Measurements from ENCODE around the gene CMTM5.

Gene CMTM5

DNA sequence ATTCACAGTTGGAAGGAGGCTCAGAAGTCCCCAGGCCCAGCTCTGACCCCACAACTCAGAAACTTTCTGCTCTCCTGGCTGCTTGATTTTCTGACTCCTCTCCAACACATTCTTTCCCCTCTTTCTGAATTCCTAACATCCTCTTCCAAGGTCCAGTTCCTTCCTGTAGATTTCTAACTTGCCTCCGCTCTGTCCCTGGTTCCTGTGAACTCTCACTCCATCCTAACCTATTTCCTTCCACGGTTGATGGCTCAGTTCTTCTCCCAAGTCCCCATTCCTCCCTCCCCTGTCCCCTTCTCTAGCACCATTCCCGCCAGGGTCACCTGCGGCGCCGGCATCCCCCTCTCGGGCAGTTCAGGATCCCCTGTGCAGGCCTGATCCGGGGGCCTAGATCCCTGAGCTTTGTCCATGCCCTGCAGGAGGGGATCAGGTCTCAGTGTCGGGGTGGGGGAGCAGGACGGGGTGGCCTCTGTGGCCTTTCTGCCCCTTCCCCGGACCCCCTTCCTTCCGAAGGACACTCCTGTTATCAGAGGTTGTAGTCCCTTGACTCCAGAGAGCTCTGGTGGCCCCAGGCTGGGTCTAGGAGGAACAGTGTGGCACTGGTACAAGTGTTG lies 18.2 kb upstream of the CMTM5 start:
- no peak for DNase-seq

DNA sequence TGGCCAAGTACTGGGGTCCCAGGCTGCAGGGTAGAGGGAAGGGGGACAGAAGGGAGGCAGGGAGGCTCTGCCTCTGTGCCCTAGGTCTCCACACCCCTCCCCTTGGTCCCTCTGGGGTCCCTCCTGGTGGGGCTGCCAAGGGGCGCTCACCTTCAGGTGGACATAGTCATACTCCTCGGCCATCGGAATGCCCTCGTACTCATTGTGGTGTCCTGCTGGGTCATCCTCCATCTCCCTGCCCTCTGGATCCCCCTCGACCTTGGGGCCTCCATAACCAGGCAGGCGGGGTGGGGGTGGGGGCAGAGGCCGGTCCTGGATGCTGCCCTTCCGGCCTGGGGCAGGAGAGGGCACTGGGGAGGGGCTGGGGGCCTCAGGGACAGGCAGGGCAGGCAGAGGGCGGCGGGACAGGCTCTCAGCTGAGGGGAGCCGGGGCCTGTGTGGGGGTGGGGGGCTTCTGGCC lies 17.6 kb upstream of the CMTM5 start:
- no peak for DNase-seq

- DNase-seq, result no peak
Measured at GRCh38 chr14:23359722-23360447, 17.0 kb upstream of the CMTM5 start.

- no peak for DNase-seq
Measured at GRCh38 chr14:23360496-23360895, 16.4 kb upstream of the CMTM5 start.

DNA sequence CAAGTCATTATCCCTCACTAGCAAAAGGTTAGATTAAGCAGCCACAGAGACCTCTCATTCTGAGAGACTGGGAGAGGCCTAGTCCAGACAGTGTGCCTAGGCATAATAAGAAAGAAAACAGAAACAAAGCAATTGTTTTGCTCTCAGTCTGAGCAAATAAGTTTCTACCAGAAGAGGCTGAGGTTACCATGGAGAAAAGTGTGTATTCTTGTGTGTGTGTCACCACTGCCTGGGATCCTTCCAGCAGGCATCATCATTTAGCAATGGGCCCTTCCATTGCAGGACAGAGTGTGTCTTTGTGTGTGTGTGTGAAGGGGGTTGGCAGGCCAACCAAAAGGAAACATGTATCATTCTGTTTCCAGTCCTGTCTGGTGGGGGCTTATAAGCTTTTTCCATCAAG lies 15.5 kb upstream of the CMTM5 start:
- no peak for DNase-seq

- no peak for DNase-seq
Measured at GRCh38 chr14:23361763-23362162, 15.1 kb upstream of the CMTM5 start.

- no peak for DNase-seq
Measured at GRCh38 chr14:23362200-23362599, 14.6 kb upstream of the CMTM5 start.

GRCh38 chr14:23364164-23365035 lies 12.4 kb upstream of the CMTM5 start:
- DNase-seq, result no peak

DNA sequence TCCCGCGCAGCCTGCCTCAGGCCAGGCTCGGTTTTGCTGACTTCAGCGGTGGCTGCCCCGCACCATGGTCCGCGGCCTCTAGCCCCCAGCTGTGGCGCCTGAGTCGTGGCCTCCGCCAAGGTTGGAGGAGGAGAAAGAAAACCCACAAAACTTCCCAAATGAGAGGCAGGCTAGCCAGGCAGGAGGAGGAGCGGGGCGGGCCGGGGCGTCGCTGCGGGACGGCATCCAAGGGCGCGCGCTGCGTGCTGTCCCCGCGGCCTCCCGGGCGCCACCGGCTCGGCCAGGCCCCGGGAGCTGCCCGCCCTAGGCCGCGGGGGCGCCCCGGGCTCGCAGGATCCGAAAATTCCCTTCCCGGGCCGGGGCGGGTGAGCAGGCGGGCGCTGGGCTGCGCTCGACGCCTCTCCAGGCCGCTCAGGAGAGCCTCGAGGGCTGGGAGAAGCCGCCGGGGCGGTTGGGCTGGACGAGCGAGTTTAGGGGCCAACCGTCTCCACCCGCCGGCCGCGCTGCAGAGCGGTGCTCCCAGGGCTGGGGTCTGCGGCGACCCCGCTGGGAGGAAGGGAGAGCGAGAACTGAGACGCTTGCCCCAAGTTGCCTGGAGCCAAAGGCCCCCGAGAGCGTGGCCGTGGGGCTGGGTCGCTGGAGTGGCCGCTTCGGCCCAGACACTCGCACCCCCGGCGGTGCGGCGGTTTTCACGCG lies 11.7 kb upstream of the CMTM5 start, which contains the start of gene EFS:
Gene EFS, minus strand, starts transcription at position 137 of the 696 bp plus-strand sequence. CDS start 147 bp downstream, outside the sequence.
- DNase-seq, result no peak

DNA sequence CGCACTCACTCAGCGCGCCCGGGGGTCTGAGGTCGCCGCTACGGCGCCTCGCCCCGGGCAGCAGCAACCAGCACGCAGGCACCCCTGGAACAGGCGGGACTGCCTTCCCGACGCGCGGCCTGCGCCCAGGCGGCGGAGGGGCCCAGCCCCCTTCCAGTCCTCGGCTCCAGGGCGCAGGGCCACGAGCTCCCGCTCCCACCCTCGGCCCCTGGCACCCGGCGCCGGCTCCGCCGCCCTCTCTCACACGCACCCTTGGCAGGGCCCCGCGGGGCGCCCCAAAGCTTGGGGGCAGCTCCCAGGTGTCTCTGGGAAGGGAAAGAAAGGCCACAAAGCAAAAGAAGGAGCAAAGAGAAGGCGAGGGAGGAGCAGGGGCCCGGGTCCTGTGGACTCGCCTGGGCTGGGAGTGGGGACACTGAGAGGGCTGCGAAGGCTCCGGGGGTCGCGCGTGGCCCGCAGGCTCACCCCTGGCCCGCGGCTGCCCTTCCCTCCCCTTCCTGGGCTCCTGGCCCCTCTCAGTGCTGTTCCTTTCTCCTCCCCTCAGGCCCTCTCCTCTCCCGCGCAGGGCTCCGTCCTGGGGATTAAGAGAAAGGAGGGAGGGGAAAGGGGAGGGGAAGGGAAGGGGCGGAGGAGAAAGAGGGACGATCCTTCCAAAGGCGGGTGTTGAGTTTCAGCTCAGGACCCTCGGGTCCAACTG lies 11.0 kb upstream of the CMTM5 start:
- no peak for DNase-seq

DNA sequence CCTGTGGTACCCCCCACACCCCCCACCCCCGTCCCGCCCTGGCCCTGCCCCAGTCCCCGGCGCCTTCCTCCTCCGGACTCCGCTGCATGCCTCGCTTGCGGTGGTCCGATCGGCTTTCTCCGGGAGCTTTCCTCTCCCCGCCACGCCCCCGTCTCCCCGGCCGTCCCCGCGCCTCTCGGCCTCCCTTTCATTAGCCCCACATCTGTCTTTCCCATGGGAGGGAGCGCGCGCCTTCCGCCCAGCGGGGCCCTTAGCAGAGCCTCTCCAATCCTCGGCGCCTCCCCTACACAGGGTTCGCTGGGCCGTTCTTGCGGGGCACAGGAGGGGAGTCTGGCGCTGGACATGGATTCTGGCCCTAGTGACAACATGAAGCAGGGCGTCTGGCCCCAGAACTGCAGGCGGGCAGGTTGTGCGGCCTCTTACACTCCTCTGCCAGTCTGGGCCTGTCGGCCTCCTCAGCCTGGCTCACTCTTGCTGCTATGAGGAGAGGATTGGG lies 10.4 kb upstream of the CMTM5 start:
- DNase-seq, result no peak

GRCh38 chr14:23370221-23370620 lies 6.6 kb upstream of the CMTM5 start:
- no peak for DNase-seq

- no peak for DNase-seq
Measured at GRCh38 chr14:23371865-23372264, 5.0 kb upstream of the CMTM5 start.

GRCh38 chr14:23372509-23372908 lies 4.3 kb upstream of the CMTM5 start, which contains the start of gene IL25:
TSS of gene IL25 (plus strand) at chr14:23372809.
- no peak for DNase-seq

- no peak for DNase-seq
Measured at GRCh38 chr14:23373041-23373440, 3.8 kb upstream of the CMTM5 start.

DNA sequence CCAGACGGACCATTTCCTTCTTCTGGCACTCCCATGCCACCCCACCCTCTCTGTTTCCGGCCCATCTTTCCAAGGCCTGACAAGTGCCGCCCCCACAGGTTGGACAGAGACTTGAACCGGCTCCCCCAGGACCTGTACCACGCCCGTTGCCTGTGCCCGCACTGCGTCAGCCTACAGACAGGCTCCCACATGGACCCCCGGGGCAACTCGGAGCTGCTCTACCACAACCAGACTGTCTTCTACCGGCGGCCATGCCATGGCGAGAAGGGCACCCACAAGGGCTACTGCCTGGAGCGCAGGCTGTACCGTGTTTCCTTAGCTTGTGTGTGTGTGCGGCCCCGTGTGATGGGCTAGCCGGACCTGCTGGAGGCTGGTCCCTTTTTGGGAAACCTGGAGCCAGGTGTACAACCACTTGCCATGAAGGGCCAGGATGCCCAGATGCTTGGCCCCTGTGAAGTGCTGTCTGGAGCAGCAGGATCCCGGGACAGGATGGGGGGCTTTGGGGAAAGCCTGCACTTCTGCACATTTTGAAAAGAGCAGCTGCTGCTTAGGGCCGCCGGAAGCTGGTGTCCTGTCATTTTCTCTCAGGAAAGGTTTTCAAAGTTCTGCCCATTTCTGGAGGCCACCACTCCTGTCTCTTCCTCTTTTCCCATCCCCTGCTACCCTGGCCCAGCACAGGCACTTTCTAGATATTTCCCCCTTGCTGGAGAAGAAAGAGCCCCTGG lies 1.2 kb upstream of the CMTM5 start:
- DNase-seq, result no peak

DNA sequence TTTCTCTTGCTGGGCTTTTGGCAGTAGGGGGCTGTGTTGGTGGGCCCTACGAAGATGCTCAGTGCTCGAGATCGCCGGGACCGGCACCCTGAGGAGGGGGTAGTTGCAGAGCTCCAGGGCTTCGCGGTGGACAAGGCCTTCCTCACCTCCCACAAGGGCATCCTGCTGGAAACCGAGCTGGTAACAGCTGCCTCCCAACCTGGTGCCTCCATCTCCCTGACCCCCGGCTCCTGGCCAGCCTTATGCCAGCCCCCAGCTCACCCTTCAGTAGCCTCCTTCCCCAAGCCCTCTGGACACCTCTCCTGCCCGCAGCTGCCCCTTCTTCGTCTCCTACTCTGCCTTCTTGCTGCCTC lies 328 bp downstream of the CMTM5 start:
- no peak for DNase-seq

DNA sequence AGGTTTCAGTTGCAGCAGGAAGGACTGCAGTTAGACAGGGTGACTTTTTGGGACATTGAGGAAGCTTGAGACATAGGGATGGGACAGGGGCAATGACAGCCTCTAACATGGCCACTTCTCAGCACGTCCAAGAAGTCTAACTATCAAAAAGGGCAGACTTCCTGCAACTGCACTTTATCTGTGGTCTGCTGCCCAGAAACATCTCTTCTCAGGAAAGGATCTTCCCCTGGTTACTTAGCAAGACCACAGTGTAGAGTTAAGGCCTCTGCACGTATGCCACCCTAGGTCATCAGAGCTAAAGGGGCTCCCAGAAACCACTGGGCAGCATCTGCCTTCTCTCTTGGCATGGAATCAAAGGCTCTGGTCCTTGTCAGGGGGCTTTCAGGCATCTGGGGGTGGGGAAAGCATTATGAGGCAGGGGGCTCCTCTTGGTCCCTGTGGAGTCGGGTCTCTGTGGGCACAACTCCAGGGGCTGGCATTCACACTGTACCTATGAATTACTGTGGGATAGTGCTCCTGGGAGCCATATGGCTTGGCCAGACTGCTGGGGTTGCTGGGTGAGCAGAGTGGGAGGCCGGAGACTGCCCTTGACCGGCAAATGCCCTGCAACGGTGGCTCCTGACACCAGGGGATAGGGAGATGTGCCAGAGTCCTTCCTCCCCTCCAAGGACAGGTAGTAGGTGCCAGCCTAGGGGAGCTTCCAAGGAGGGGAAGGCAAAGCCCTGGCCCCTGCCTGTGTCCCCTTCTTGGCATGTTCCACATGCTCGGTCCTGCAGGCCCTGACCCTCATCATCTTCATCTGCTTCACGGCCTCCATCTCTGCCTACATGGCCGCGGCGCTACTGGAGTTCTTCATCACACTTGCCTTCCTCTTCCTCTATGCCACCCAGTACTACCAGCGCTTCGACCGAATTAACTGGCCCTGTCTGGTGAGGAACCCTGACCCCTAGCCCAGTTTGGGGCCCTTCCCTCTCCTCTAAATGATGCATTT lies 1.0 kb downstream of the CMTM5 start:
- no peak for DNase-seq

- no peak for DNase-seq
Measured at GRCh38 chr14:23378612-23379220, 1.9 kb downstream of the CMTM5 start.
